NT2/D1 (cell line): ENCODE results near the gene BPGM.

Source experiments
- YY1 ChIP-seq: IDR thresholded peaks from 2 replicates; pipeline ENCODE4 v1.6.1; 2011; ENCODE audit not compliant: insufficient read length, insufficient read depth
- ZNF274 ChIP-seq: IDR thresholded peaks from 2 replicates; pipeline ENCODE4 v1.6.1; 2011; ENCODE audit warnings: mild to moderate bottlenecking, low read depth, low read length

DNA sequence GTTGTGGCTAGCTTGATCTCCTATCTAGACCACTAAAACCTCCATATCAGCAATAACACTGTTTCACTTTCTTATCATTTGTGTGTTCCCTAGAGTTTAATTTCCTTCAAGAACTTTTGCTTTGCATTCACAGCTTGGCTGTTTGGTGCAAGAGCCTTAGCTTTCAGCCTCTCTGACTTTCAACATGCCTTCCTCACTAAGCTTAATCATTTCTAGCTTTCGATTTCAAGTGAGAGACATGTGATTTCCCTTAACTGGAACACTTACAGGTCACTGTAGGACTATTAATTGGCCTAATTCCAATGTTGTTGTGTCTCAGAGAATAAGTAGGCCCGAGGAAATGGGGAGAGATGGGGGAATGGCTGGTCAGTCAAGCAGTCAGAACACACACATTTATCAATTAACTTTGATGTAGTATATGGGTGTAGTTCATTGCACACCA is 10.6 kb upstream of the BPGM start:
- TF ChIP-seq YY1 (no peak), ZNF274 (no peak)
